Eye (tissue), 1 donor: Measurements from ENCODE around the gene ANGPTL2.

ENCODE experiments used
- DNase-seq: peaks from one replicate; pipeline ENCODE4 v3.0.0-alpha.2; 2015

ANGPTL2 gene

DNA sequence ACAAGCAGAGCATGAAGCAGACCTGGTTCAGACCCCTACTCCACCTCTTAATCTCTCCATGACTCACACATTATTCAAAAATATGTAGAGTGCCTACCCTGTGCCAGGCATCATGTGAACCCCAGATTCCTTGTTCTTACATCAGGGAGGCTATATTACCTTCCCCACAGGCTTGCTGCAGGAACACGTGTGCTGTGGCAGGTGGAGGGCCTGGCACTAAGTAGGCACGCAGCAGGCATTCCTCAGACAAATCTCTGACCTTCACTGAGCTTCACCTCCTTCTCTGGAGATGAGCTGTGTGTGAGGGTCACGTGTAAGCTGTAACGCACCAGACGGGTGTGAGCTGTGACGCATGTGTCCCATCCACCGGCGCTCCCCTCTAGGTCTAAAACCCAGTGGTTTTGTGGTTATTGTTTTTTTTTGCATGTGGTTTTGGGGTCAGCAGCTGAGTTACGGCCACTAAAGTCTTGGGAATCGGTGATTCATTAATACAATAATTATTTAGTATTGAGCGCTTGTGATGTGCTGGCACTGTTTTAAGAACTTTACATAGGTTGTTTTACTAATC lies 30.3 kb downstream of the ANGPTL2 start:
- no peak for DNase-seq

DNA sequence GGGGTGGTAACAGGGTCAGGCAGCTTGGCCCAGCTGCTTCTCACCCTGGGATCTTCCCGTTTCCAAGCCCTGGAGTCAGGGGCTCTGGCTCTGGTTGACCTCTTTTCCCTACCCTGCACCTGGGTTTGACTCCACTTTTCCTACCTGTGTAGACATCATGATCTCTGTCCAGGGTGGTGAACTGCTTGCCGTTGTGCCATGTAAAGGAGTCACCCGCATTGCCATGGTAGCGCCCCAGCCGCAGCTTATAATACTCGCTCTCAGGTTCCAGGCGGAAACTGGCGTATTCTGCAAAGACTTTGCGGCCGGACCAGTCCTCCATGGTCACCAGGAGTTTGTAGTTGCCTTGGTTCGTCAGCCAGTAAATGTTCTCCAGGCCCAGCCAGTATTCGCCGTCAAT lies 30.9 kb downstream of the ANGPTL2 start:
- no peak for DNase-seq

DNA sequence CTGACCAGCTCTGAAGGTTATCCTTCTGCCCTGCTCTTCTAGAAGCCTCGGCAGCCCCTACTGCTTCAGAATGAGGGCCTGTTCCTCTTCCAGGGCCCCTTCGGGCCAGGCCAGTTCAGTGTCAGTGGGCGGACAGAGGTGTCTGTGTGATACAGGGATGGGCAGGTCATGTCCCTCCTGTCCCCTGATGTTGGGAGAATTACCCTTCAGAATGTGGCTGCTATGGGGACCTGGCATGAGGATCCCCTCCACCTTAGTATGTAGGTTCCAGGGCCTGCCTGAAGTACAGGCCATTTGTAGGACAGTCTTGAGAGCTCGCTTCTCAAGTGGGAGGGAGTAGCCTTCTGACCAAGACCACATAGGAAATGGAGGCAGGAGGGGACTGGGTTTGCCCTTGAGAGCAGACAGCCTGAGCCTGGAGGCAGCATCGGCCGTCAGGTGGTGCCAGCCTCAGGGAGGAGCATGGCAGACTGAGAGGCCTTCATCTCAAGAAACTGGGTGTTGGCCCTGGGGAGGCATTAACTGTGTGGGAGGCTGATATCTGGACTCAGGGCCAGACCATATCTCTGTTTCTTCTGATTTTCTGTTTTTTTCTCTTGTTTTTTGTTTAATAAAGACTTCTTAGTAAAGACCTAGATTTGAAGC lies 32.0 kb downstream of the ANGPTL2 start:
- no peak for DNase-seq

DNA sequence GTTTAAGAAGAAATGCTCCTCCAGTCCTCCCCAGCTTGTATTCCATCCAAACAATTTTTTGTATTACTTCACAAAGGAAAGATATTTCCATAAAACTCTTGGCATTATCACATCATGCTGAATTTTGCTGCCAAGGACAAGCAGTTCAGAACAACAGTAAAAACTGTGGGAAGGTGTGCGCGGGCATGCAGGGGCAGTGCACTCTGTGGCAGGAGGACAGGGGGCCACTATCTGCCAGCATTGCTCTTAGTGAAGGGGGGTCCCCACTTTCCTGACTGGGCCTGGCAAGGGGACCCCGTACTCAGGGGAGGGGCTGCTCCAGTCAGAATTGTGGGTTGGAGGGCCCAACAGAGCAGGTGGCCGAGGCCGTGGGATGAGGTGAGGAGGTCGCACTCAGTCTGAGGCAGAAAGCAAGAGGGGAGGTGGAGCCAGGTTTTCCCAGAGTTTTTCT lies 32.8 kb downstream of the ANGPTL2 start:
- DNase-seq = no peak

DNA sequence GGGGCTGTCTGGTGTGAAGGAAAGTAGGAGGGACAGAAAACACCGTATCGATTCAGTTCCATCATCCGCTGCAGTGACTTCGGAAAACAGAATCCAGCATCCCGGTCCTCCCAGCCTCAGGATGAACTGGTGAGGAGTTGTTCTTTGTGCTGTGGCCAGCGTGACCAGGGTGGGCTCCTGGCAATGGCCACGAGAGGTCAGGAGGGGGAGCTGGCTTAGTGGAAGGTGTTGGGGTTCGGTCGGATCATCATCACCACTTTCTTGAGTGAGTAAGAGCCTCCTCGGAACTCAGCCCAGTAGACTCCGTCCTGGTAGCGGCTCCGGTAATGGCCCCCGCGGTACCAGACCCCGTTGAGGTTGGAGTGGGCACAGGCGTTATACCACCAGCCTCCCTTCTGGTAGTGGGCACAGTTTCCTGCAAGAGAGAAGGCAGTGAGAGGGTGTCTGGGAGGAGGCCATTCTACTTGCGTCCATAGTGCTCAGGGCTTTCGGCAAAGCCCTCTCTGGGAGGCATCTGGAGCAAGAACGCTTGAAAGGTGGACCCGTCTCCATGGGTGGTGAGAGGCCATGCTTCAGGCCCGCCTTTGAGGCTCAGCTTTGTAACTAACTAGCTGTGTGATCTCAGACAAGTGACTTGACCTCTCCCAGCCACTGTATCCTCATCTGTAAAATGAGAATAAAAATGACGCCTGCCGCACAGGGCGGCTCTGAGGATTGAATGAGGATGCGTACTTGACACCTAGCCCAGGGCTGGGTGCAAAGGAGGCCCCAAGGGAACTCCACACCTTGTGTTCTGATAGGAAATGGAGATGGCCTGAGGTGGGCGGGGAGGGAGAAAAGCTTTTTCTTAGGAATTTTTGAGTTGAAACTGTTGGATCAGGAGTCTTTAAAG lies 33.5 kb downstream of the ANGPTL2 start:
- no peak for DNase-seq

DNA sequence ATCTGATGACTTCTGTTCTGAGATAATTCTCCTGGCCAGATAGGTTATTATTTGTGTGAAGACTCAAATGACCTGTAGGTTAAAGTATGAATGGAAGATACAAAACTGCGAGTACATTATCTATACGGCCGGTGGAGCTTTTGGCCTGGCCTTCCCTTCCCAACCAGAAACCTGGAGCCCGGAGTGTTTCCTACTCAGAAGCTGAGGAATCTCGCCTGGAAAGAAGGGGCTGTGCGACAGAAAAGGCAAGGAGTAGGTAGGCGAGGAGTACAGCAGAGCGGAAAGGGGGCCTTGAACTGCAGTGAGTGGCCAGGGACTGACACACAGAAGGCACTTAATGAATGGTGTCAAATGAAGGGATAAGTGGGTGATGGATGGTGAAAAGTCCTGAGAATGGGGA lies 34.6 kb downstream of the ANGPTL2 start:
- DNase-seq = no peak

DNA sequence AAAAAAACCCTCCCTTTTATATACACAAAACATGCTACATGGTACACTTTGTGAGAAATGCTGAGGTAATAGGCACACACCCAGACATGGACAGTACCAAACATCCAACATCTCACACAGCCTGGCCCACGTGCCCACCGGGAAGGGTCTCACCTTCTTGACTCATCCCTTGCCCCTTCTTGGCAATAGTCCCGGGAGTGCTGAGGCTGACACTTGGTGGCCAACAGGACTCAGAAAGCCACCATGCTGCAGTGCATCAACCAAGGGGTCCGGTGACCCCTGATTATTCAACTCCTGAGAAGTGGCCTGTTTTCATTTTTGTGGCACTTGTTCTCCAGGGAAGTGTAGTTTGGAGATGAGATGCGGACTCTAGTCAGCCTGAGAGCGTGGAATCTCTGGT lies 35.0 kb downstream of the ANGPTL2 start:
- no peak for DNase-seq

DNA sequence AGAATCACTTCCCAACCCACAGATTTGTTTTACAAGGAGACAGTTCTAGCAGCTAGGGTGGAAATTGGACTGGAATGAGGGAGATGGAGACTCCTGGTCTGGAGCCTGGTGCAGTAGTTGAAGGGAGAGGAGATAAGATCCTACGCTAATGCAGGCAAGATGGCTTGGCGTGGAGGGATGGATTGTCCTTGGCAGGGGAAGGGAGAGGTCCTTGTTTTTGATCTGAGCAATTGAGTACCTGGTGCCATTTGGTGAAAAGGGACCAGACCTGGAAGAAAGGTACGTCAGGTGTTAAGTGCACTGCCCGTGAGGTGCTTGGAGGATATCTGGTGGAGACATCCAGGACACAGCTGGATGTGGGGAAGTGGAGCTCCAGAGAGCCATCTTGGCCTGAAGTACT lies 35.7 kb downstream of the ANGPTL2 start:
- no peak for DNase-seq

DNA sequence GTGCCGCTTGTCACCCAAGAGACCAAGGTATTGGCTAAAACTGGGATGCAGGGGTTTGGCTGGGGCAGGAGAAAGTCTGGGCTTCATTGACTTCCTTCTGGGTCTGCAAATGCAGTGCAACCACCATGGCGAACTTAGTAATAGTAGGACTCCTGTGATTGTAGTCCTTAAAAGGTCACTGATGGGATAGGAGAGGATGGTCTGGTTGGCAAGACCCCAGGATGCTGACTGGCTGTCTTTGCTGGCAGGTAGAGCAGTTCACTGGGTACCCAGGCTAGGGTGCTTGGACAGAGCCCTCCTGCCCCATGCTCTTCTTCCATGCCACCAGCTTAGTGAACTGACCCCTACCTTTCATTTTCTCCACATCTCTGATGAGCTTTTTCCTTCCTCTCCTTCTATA lies 37.2 kb downstream of the ANGPTL2 start:
- no peak for DNase-seq

DNA sequence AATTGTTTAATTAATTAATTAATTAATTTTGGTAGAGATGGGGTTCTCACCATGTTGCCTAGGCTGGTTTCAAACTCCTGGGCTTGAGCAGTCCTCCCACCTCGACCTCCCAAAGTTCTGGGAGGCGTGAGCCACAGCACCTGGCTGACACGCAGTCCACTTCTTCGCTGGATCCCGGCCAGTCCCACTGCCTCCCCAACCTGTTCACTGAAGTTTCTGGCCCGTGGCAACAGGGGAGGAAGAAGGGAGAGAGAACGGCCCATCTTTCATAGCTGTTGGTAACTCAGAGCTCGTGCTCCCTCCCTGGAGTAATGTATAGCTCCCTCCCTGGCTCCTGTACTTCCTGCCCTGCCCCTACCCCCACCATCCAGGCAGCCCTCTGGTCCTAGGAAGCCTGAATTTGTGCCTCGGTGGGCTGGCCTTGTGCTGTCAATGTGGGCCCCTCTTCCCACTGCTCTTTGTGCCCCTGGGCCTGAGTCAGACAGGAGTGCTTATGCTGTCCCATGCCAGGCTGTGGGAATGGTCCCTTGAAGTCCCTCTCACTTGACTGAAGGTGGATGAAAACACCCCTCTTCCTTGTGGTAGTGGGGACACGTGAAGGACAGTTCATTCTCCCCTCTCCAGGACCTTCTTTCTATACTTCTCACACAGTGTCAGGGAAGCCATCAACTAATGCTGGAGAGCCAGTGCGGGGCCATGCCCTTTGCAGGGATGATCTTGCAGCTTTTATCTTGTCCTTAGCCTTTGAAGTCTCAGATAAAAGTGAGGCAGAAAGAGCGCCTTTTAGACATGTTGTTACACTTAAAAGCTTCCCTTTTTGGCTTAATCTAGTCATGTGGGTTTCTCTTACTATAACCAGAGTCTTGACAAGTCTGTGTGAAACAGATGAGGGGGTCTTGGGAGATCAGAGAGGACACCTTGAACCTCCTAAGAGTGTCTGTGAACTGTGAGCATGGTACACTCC lies 38.1 kb downstream of the ANGPTL2 start:
- DNase-seq = no peak

DNA sequence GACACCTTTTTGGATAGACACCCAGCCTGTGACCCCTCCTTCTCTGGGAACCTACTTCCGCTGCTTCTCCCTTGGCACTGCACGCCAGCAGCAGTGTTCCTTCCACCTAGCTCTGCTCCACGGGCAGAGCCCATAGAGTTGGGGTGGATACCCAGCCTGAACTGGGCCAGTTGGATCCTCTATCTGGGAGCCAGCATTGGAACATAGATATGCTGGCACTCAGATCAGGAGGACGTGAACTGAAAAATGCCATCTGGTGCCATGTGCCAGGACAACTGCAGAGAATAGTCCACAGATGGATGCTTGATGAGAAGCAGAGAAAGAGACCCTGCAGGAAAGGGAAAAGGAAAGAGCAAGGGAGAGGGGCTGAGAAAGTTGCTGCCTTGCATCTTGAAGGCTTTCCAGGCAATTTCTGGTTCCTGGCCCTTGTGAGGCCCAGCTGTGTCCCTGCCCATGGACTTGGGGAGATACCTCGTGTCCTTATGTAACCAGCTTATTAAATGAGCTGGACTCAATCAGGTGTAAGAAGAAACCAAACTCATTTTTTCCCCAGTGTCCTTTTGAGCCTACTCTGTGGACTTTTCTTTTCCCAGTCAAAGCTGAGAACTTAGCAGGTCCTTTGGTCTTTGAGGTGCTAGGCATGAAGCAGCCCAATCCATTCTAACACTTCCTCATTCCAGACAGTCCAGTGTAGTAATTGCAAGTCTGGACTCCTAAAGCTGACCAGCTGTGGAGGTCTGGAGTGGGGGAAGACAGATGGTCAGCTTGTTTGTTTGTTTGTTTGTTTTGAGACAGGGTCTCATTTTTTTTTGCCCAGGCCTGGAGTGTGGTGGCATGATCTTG lies 39.1 kb downstream of the ANGPTL2 start:
- no peak for DNase-seq

DNA sequence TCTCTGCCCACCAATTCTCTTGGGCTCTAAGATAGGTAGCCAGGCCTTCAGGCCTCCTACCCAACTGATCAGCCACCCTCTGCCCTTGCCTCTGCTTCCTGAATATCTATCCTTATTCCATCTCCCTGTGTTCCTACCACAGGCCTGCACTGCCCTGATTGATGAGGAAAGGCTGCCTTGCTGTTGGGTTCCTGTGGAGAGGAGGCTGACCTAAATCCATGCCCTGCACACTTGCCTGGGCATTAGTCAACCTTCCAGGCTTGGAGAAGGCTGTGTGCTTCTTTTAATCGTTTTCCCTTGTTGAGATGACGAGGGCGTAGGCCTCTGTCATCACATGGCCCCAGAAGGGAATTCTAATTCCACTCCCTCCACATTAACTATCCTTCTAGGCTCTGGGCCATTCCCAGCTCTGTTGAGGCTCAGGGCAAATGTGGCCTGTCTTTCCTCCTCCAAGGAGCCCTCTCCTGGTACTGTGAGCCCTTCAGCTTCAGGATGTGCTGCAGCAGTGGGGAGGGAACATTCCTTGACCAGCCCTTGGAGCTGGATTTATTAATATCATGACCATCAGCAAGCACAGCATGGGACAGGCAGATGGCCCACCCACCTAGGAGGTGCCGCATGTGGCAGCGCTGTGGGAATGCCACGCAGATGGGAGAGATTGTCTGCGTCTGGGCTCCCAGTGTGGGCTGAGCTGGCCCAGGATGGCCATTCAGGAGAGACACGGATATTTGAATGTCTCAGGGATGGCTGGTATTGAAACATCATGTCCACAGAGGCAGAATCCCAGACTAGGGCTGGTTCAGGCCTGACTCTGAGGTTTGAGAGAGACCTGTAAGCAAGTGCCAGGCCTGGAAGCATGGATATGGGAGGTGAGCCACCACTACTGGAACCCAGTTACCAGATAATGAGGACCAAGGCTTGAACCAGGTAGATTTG lies 40.9 kb downstream of the ANGPTL2 start:
- DNase-seq = no peak

DNA sequence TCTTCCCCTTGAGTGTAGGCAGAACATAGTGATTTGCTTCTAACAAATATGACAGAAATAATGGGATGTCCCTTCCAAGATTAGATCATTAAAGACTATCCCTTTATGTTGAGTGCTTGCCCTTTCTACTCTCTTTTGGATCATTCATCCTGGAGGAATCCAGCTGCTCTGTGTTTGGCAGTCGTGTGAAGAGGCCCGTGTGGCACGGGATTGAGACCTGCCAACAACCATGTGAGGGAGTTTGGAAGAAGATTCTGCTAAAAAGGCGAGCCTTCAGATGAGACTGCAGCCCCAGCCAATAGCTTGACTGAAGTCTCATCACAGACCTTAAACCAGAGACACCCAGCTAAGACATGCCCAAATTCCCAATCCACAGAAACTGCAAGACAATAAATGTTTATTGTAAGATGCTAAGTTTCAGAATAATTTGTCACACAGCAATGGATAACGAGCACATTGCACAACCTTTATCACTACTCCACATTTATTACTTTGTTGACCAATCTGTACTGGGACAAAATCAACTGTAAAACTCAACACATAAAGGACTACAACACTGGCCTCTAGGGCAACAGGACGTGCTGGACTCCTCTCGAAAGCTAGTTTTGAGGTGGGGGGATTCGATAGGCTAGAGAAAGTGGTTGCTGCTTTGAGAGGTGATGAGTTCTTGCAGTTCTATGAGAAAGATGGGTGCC lies 42.8 kb downstream of the ANGPTL2 start:
- no peak for DNase-seq

DNA sequence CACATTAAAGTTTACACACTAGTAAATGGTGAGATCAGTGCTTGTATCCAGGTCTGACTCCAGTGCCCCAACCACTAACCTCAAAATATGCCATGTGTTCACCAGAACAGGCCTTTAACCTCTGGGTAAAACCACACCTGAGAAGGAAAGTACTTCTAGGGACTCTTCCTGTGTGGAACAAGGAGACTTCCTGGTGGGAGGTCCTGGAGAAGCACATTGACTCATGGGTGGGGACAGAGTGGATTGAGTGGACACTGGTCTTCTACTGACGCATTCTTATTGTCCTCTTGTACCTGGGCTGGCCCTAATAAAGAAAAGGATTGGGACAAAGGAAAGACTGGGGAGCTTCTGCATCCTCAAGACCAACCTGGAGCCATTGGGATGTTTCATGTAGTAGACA lies 43.4 kb downstream of the ANGPTL2 start:
- no peak for DNase-seq

DNA sequence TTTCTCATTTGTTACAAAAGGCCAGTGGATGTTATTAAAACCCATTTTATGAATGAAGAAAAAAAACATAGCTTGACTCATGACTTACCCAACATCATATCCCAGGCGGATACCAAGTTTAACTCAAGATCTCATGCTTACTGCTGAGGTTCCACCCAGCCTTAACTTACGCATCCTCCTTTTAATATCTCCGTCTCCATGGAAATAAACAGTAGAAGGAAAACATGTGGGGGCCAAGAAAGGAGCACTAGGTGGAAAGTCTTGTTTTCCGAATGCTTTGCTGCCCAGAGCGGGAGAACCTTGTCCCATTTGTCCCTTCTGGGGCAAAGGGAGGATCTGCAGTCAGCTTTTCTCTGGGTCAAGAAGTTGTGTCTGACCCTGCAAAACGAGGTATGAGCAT lies 44.1 kb downstream of the ANGPTL2 start:
- no peak for DNase-seq

DNA sequence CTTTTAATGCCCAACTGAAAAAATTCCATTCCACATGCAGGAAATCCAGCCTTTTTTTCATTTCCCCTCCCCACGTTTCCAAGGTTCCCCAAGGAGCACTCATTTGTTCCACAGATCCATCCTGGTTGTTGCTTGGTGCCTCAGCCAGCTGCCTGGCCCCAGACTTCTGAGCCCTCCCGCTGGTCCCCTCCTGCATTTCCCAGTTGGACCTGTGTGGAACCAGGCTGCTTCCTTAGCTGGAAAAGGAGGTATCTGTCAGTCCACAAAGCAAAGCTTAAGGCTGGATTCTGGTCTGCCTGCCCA lies 44.8 kb downstream of the ANGPTL2 start:
- DNase-seq = no peak

DNA sequence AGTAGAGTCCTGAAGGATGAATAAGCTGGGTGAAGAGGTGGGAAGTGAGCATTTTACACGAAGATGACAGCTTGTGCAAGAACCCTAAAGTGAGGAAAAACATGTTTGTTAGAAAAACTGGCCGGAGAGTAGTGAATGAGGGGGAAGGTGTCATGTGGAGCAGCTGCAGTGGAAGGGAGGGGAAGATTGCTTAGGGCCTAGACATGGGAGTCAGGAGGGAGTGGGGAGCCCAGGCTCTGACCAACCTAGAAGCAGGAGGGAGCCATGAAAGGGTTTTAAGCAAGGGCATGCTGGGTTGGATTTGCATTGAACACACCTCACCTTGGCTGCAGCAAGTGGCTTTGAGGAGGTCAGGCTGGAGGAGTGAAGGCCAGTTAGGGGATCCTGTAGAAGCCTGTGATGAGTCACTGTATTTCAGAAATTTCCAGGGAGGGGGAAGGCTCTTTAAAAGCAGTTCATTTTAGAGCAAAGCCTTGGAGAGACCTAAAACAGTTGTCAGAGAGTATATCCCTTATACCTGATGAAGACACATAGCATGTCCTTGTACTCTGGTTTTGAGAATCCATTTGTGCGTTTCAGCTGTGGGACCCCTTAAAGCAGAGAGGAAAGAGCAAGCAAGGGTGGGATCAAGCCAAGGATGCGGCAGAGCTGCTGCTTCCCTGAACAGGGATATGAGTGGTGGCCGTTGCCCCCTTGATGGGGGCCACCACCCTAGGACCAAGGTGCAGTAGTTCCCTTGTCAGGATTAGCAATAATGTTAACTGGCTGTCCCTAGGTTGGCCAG lies 45.4 kb downstream of the ANGPTL2 start:
- DNase-seq = no peak

DNA sequence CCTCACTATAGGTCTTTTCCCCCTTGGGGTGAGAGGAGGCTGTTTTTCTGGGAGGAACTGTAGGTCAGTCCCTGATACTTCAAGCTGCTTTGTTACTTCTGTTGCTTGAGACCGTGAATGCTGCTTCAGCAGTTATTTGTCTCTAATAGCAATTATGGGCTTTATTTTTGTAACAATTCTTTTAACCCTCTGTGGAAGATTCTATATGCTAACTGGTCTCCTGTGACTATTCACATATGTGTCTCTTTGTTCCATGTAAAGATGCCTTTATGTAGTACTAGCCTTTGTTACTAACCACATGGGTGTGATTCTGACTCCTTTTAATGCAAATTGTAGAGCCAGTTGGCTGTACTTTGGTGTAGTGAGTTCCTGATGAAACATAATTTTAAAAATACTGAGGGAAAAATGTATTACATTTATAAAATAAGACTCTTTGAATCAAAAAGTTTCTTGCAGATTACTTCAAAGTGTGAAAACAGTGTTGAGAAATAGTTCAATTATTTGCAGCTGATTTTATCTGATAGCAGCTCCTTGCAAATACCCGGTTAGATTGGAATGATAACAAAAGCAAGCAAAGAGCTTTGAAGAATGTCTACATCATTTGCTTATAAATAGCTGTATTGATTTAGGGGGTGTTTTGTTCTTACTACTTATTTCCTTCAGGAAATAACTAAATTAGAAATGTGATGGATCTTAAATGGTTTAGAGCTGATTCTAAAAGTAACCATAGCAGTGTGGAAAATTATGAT lies 46.6 kb downstream of the ANGPTL2 start:
- no peak for DNase-seq
